ENCODE data around the gene GLRB.

GRCh38 chr4:157127571-157127970, 51.6 kb downstream of the GLRB start:
- TF ChIP-seq CTCF (IDR thresholded peaks at IDR 0.05; ENCODE audit: low read depth, low read length, poor library complexity, severe bottlenecking) (no peak), EZH2phosphoT487 (IDR thresholded peaks at IDR 0.05; ENCODE audit: borderline replicate concordance, low read length) (no peak)

Measured in DOHH2 (cell line).